Gastroesophageal sphincter (tissue), 3 donors: ENCODE measurements around the gene GPRC5B.

ENCODE experiments used
- CTCF ChIP-seq, 4 experiments: fragments of 200-600 bp in 2 of 4; fragments of 450-650 bp in 2 of 4; sonication (generic) in 1 of 4; IDR thresholded peaks; one replicate each; pipeline ENCODE4 v1.5.1; 2017 to 2019; ENCODE audit warnings: antibody characterized with exemption in 4 of 4, mild to moderate bottlenecking in 2 of 4, moderate library complexity in 2 of 4
- EP300 ChIP-seq: sonication (generic); formaldehyde crosslinking; IDR thresholded peaks from one replicate; pipeline ENCODE4 v1.6.1; 2017; ENCODE audit warnings: antibody characterized with exemption, mild to moderate bottlenecking
- POLR2A ChIP-seq, 2 donors: fragments of 450-650 bp; IDR thresholded peaks; one replicate each; pipeline ENCODE4 v1.6.1; 2017; ENCODE audit warnings: antibody characterized with exemption in 2 of 2, mild to moderate bottlenecking in 2 of 2, moderate library complexity in 1 of 2

GRCh38 chr16:19879241-19879792 lies 5.3 kb downstream of the GPRC5B start:
- no peak for TF ChIP-seq CTCF (IDR thresholded peaks at IDR 0.05)
- TF ChIP-seq POLR2A (IDR thresholded peaks at IDR 0.05): no peak
- TF ChIP-seq EP300: no peak
